ENCODE measurements around the gene PCGF2. TPM values are rescaled to one million over a fixed set of nuclear protein-coding genes. Genes with fewer than 3 reads are reported as not detected.

The PCGF2 gene
- total and polyA plus RNA-seq, 9 of the 15 experiments (the other 6 are each of a cell fraction or from before 2014, with no cell fraction given) = 1.3 to 33.4 (median 7.0) TPM

DNA sequence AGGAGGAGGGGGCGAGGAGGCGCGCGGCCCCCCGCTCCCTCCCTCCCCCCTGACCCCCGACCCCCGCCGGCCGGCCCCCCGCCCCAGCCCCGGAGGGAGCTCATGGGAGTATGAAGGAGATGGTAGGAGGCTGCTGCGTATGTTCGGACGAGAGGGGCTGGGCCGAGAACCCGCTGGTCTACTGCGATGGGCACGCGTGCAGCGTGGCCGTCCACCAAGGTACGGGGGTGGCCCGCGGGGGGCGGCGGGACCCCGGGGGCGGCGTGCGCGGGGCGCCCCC is 42.7 kb downstream of the PCGF2 start:
- H3K4me1 ChIP-seq (replicated peaks in 1 of 2; ENCODE audit: control insufficient read depth in 2 of 2, insufficient read depth in 2 of 2, low read length in 2 of 2) = peaks cover 31 to 79% of the 10 kb centered on the region in 2 experiments

More for the DNA sequence above, 42.7 kb downstream of the PCGF2 start:
- Histone ChIP-seq H3K27ac (ENCODE audit: extremely low read depth, low read depth, low read length) (peak overlapping the region; percentile 72; the same call in 2 of the 3 replicates), H3K79me2 (ENCODE audit: control insufficient read depth, insufficient read depth, low read length) (peaks cover 53% of the 10 kb centered on the region), H3K9me1 (ENCODE audit: control insufficient read depth, insufficient read depth, low read length) (no peaks in the 10 kb centered on the region), H3K9me3 (replicated peaks; ENCODE audit: control insufficient read depth, insufficient read depth, low read depth, low read length) (no peaks in the 10 kb centered on the region), H2AFZ (ENCODE audit: low read depth, low read length) (no peak overlapping the region), H3K36me3 (ENCODE audit: control insufficient read depth, insufficient read depth, low read length) (peaks cover 31% of the 10 kb centered on the region; the same call in 2 of the 3 replicates), H3K27me3 (ENCODE audit: control insufficient read depth in 2 of 2, insufficient read depth in 2 of 2, low read length in 2 of 2) (no peaks in the 10 kb centered on the region), H3K4me3 (peak overlapping the region; percentile 86), H4K20me1 (replicated peaks; ENCODE audit: control insufficient read depth, insufficient read depth, low read length) (0 out of 2 replicates have a peak, but pooled peaks cover 1% of the 10 kb centered on the region), H3K4me2 (ENCODE audit: insufficient read depth, low read length) (peak overlapping the region; percentile 82; the same call in 1 of the 2 replicates), H3K9ac (ENCODE audit: insufficient read depth in 1 of 2, low read depth in 2 of 2, low read length in 2 of 2) (peak overlapping the region; percentile 78 to 95; a peak in 3 of 4 replicates)
- POLR2A ChIA-PET = interaction anchor here (0.5 to 3.7 kb wide), 11 partner anchors 11 to 145 kb away, joined by 3 to 26 read pairs (median 3); no protein-coding TSS in a partner anchor
- FAIRE-seq (no peak), ATAC-seq (no peak), DNase-seq (ENCODE audit: extremely low read depth in 1 of 4, low spot score in 3 of 4) (peak in 2 of 4 experiments; percentile 81 to 83)
- intact Hi-C loops (cut with micrococcal nuclease) (no loop called here), in situ Hi-C loops (cut with MboI) (no loop called here)
- peak in 1 of 2 experiments; percentile 12; a peak in 1 of 4 replicates for TF ChIP-seq MAZ (CRISPR knock-in tag; conservative IDR thresholded peaks at IDR 0.05 in 1 of 2, IDR thresholded peaks at IDR 0.05 in 1 of 2)
- TF ChIP-seq GATAD2B (IDR thresholded peaks at IDR 0.05; ENCODE audit: borderline replicate concordance) = peak; percentile 21; the same call in 1 of the 2 replicates
- no peak for TF ChIP-seq SNRNP70 (optimal IDR thresholded peaks at IDR 0.05; ENCODE audit: low read depth, low read length)
- no peak for TF ChIP-seq NR2C2 (CRISPR knock-in tag; IDR thresholded peaks at IDR 0.05)
- peak; percentile 68 for TF ChIP-seq NR2C2 (tag; IDR thresholded peaks at IDR 0.05)
- TF ChIP-seq, protein P1, sequence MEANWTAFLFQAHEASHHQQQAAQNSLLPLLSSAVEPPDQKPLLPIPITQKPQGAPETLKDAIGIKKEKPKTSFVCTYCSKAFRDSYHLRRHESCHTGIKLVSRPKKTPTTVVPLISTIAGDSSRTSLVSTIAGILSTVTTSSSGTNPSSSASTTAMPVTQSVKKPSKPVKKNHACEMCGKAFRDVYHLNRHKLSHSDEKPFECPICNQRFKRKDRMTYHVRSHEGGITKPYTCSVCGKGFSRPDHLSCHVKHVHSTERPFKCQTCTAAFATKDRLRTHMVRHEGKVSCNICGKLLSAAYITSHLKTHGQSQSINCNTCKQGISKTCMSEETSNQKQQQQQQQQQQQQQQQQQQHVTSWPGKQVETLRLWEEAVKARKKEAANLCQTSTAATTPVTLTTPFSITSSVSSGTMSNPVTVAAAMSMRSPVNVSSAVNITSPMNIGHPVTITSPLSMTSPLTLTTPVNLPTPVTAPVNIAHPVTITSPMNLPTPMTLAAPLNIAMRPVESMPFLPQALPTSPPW (CRISPR knock-in tag; IDR thresholded peaks at IDR 0.05) = peak; percentile 82; the same call in 1 of the 2 replicates
- 0% methylated on average over 9 of the region's 32 CpGs for WGBS (ENCODE audit: insufficient coverage, low coverage, missing lambda C conversion rate)
- BruUV-seq (replicated peaks) = no TSS peak
- CTCF ChIA-PET (ENCODE audit: low intra/inter-chr PET ratio) = no interaction called here

Data from K562 (cell line).